Lung (tissue), 12 donors: ENCODE measurements around the gene KLHL29. TPM values are rescaled to one million over a fixed set of nuclear protein-coding genes. Genes with fewer than 3 reads are reported as not detected.
A peak's percentile ranks its signal among the peaks of the same experiment; 100 is the strongest.

Source experiments
- ATAC-seq: fragments of 200-7000 bp; cut with Tn5 transposase; one replicate; pipeline ENCODE4 v1.9.1; 2020; ENCODE audit warnings: moderate number of reproducible peaks; ENCODE audit not compliant: insufficient read depth, low FRiP score
- DNase-seq, 3 donors: peaks; one replicate each; pipeline ENCODE4 v3.0.0-alpha.2; 2013 to 2017
- H3K27ac ChIP-seq, 2 donors: one replicate each; pipeline ENCODE4 v1.5.1; 2013; ENCODE audit warnings: mild to moderate bottlenecking in 2 of 2, moderate library complexity in 2 of 2, control low read depth in 1 of 2, inconsistent platforms in 1 of 2, low read depth in 1 of 2, low read length in 1 of 2
- H3K27me3 ChIP-seq, 3 donors: one replicate each; pipeline ENCODE4 v1.5.1; 2013; ENCODE audit warnings: low read length in 2 of 3; ENCODE audit not compliant: control insufficient read depth in 3 of 3, insufficient read depth in 3 of 3
- H3K36me3 ChIP-seq, 4 donors: one replicate each; pipeline ENCODE4 v1.5.1; 2013; ENCODE audit warnings: low read length in 4 of 4, mild to moderate bottlenecking in 1 of 4, moderate library complexity in 1 of 4; ENCODE audit not compliant: control insufficient read depth in 4 of 4, insufficient read depth in 4 of 4
- H3K4me1 ChIP-seq, 5 donors: one replicate each; pipeline ENCODE4 v1.5.1; 2013; ENCODE audit warnings: low read length in 5 of 5, mild to moderate bottlenecking in 2 of 5, moderate library complexity in 1 of 5; ENCODE audit not compliant: control insufficient read depth in 5 of 5, insufficient read depth in 5 of 5
- H3K4me3 ChIP-seq: one replicate; pipeline ENCODE4 v1.5.1; 2013; ENCODE audit warnings: mild to moderate bottlenecking, control low read depth, moderate library complexity
- H3K9ac ChIP-seq, 2 donors: one replicate each; pipeline ENCODE4 v1.5.1; 2013; ENCODE audit warnings: low read length in 2 of 2, control low read depth in 1 of 2; ENCODE audit not compliant: insufficient read depth in 1 of 2
- H3K9me3 ChIP-seq, 4 donors: one replicate each; pipeline ENCODE4 v1.5.1; 2013; ENCODE audit warnings: low read length in 3 of 4, mild to moderate bottlenecking in 1 of 4, moderate library complexity in 1 of 4; ENCODE audit not compliant: control insufficient read depth in 4 of 4, insufficient read depth in 3 of 4
- CTCF ChIP-seq: IDR thresholded peaks from 2 replicates; pipeline ENCODE4 v1.5.1; 2012; ENCODE audit warnings: mild to moderate bottlenecking; ENCODE audit errors: control extremely low read depth, extremely low read depth
- WGBS, 2 donors: extraction: QIAGEN DNeasy Blood & Tissue Kit; methylation state at CpG; one replicate each; pipeline ENCODE4 v1.1.7; 2013; 5-methylcytosine and 5-hydroxymethylcytosine counted together
- polyA plus RNA-seq, 2 donors: library from polyadenylated mRNA; stranded (reverse); fragments of 200-250 nt; gene quantifications; one replicate each; pipeline ENCODE4 v1.2.1, GENCODE V29; 2013
- total RNA-seq, 2 donors: library from RNA; depleted of rRNA in 1 of 2; stranded (reverse); fragments of >200 nt in 1 of 2; gene quantifications; one replicate each; pipeline ENCODE4 v1.2.1, GENCODE V29; 2014 to 2021
- donor health status: control.
- donor health status: control.
- donor health status: Bipolar disorder and iron deficiency.
- donor health status: healthy.
- donor health status: DM: yes; HTN: yes; CAD: no.

The KLHL29 gene
- total and polyA plus RNA-seq, 4 donors = 2.7 to 16.2 (median 3.5) TPM

- Histone ChIP-seq H3K27ac (no peak overlapping the region), H3K9me3 (no peaks in the 10 kb centered on the region), H3K9ac (no peak overlapping the region), H3K27me3 (no peaks in the 10 kb centered on the region), H3K36me3 (no peaks in the 10 kb centered on the region), H3K4me1 (peaks cover 0 to 16% (median 7%) of the 10 kb centered on the region in 5 donors), H3K4me3 (no peak overlapping the region)
- 88 to 92% methylated on average over 4 of the region's 4 CpGs for WGBS, 2 donors
- no peak for DNase-seq
- ATAC-seq = no peak
- TF ChIP-seq CTCF = no peak
Observed at GRCh38 chr2:23400703-23401102, 15.7 kb downstream of the KLHL29 start.

GRCh38 chr2:23401427-23402204 lies 16.6 kb downstream of the KLHL29 start:
- Histone ChIP-seq H3K27me3 (no peaks in the 10 kb centered on the region), H3K4me3 (no peak overlapping the region), H3K27ac (no peak overlapping the region), H3K36me3 (no peaks in the 10 kb centered on the region), H3K9me3 (no peaks in the 10 kb centered on the region), H3K4me1 (peaks cover 0 to 16% (median 7%) of the 10 kb centered on the region in 5 donors), H3K9ac (no peak overlapping the region)
- no peak for DNase-seq
- ATAC-seq = peak; percentile 25
- 89 to 93% methylated on average over 14 of the region's 14 CpGs for WGBS, 2 donors
- TF ChIP-seq CTCF = no peak

GRCh38 chr2:23402205-23402740 lies 17.3 kb downstream of the KLHL29 start:
- DNase-seq = no peak
- WGBS, 2 donors = 76 to 82% methylated on average over 6 of the region's 6 CpGs
- ATAC-seq = no peak
- no peak overlapping the region for H3K9ac ChIP-seq
- H3K4me3 ChIP-seq = no peak overlapping the region
- no peak for TF ChIP-seq CTCF
- no peak overlapping the region for H3K27ac ChIP-seq
- peaks cover 0 to 16% (median 7%) of the 10 kb centered on the region in 5 donors for H3K4me1 ChIP-seq
- no peaks in the 10 kb centered on the region for H3K36me3 ChIP-seq
- H3K27me3 ChIP-seq = no peaks in the 10 kb centered on the region
- H3K9me3 ChIP-seq = no peaks in the 10 kb centered on the region
